GM20000 (cell line): Measurements from ENCODE around the gene PRKAR2B.

Experiments used
- DNase-seq: peaks from one replicate; pipeline ENCODE4 v3.0.0; 2012; ENCODE audit warnings: low spot score
- TF ChIP-seq, protein P1 (sequence below): IDR thresholded peaks from 2 replicates; pipeline ENCODE4 v1.5.1; 2012; ENCODE audit warnings: mild to moderate bottlenecking, control low read depth; ENCODE audit errors: extremely low read depth, missing control alignments

Gene PRKAR2B

GRCh38 chr7:107206136-107206535 is 161.6 kb downstream of the PRKAR2B start:
- DNase-seq: no peak
- TF ChIP-seq, protein P1, sequence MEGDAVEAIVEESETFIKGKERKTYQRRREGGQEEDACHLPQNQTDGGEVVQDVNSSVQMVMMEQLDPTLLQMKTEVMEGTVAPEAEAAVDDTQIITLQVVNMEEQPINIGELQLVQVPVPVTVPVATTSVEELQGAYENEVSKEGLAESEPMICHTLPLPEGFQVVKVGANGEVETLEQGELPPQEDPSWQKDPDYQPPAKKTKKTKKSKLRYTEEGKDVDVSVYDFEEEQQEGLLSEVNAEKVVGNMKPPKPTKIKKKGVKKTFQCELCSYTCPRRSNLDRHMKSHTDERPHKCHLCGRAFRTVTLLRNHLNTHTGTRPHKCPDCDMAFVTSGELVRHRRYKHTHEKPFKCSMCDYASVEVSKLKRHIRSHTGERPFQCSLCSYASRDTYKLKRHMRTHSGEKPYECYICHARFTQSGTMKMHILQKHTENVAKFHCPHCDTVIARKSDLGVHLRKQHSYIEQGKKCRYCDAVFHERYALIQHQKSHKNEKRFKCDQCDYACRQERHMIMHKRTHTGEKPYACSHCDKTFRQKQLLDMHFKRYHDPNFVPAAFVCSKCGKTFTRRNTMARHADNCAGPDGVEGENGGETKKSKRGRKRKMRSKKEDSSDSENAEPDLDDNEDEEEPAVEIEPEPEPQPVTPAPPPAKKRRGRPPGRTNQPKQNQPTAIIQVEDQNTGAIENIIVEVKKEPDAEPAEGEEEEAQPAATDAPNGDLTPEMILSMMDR: no peak

- no peak for DNase-seq
- TF ChIP-seq, protein P1: no peak
Observed at GRCh38 chr7:107206706-107207105, 162.2 kb downstream of the PRKAR2B start.

DNA sequence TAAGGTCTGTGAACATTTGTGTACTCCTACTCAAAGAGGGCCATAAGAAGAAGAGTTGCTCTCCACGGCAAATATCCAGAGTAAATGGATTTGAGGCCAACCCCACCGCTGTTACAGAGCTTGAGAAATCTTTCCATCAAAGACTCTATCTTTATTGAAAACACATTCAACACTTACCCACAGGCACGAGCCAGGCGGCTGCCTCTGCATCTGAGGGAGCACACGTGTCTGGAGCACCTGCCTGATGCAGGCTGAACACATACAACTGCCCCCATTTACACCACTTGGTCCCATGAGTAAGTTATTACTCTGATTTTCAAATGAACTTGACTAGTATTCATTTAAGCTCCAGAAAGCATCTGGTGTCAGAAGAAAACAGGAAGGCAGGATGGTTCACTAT is 163.0 kb downstream of the PRKAR2B start:
- TF ChIP-seq, protein P1: no peak
- no peak for DNase-seq

DNA sequence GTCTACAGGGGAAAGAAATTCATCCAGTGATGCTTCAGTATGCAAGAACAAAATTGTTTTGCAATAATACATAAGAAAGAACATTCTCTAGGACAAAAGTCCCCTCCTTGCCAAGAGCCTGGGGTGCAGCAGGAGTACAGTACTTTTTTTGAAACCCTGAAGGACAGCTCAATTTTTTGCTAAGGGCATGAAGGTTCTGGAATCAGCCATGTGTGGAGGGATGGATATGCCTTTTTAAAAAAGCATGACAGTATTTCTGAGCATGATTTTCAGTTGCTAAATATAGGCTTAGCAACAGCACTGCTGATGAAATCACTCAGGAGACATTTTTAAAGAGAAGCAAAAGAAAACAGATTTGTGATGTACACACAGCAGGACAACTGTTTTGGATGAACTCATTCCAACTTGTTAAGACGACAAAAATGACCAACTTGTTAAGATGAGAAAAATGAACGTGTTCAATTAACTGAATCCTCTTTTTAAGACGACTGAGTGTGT is 163.6 kb downstream of the PRKAR2B start:
- TF ChIP-seq, protein P1: no peak
- DNase-seq: no peak

DNA sequence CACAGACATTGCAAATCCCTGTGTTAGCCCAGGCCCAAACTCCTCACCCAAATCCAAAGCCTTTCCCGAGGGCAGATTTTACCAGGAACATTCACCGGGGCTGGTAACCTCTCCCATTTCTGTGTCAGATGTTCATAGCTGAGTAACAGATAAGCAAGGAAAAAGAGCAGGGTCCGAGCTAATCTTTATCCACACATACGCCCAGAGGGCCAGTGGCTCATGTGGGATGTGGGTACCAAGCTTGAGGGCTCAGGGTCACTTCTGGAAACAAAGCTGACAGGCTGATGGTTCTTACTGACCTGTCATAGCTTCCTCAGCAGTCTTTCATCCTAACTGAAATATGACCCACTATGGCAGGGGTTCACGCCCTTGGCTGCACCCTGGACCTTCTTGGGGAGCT is 164.1 kb downstream of the PRKAR2B start:
- no peak for DNase-seq
- TF ChIP-seq, protein P1: no peak

GRCh38 chr7:107209565-107209964 is 165.1 kb downstream of the PRKAR2B start:
- TF ChIP-seq, protein P1: no peak
- DNase-seq: no peak

DNA sequence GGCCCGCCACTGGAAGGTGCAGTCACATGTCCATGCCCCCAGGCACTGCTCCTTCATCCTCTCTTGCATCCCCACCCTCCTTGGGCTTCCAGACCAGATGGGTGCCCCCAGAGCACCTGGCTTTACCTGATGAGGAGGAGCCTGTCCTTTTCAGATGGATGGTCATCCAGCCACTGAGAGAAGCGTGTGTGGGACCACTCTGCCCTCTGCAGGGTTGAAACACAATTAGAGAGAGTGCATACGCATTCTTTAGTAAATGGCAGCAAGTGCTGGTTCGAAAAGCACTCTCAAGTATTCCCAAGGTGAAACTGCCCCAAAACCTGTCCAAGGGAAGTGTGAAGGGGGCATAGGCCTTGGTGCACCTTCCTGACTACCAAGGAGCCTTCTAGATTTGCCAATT is 165.9 kb downstream of the PRKAR2B start:
- TF ChIP-seq, protein P1: no peak
- no peak for DNase-seq
